Esophagus (tissue), 2 donors: Measurements from ENCODE around the gene MYCBP2. TPM values are rescaled to one million over a fixed set of nuclear protein-coding genes. Genes with fewer than 3 reads are reported as not detected.

Source experiments
- H3K27ac ChIP-seq, 2 donors: one replicate each; pipeline ENCODE4 v1.5.1; 2013; ENCODE audit warnings: low read depth in 2 of 2, mild to moderate bottlenecking in 2 of 2, inconsistent platforms in 1 of 2, low read length in 1 of 2, moderate library complexity in 1 of 2
- H3K27me3 ChIP-seq, 2 donors: one replicate each; pipeline ENCODE4 v1.6.1; 2013; ENCODE audit warnings: low read length in 2 of 2, control low read depth in 1 of 2, mild to moderate bottlenecking in 1 of 2; ENCODE audit not compliant: insufficient read depth in 2 of 2, control insufficient read depth in 1 of 2
- H3K36me3 ChIP-seq, 2 donors: one replicate each; pipeline ENCODE4 v1.6.1; 2013; ENCODE audit warnings: low read length in 1 of 2; ENCODE audit not compliant: control insufficient read depth in 2 of 2, insufficient read depth in 2 of 2
- H3K4me1 ChIP-seq, 2 donors: one replicate each; pipeline ENCODE4 v1.6.1; 2013; ENCODE audit warnings: low read length in 1 of 2; ENCODE audit not compliant: control insufficient read depth in 2 of 2, insufficient read depth in 2 of 2
- H3K4me3 ChIP-seq, 2 donors: one replicate each; pipeline ENCODE4 v1.5.1; 2013; ENCODE audit warnings: low read length in 2 of 2, mild to moderate bottlenecking in 2 of 2, low read depth in 1 of 2, moderate library complexity in 1 of 2
- H3K9me3 ChIP-seq, 2 donors: one replicate each; pipeline ENCODE4 v1.6.1; 2013; ENCODE audit warnings: mild to moderate bottlenecking in 2 of 2, low read depth in 1 of 2, low read length in 1 of 2, moderate library complexity in 1 of 2; ENCODE audit not compliant: control insufficient read depth in 2 of 2, insufficient read depth in 1 of 2
- WGBS, 2 donors: extraction: QIAGEN DNeasy Blood & Tissue Kit; methylation state at CpG; one replicate each; pipeline ENCODE4 v1.1.7; 2013; 5-methylcytosine and 5-hydroxymethylcytosine counted together
- polyA plus RNA-seq, 2 donors: library from polyadenylated mRNA; stranded (reverse); fragments of 200-250 nt; gene quantifications; one replicate each; pipeline ENCODE4 v1.2.3, GENCODE V29; 2013
- donor health status: healthy with polysubstance abuse.
- donor health status: Bipolar disorder and iron deficiency.

The MYCBP2 gene
- polyA plus RNA-seq, 2 donors, result 28.1 to 37.7 TPM

GRCh38 chr13:77028202-77028601 lies 298.7 kb downstream of the MYCBP2 start:
- no peak overlapping the region for H3K27ac ChIP-seq
- WGBS, 2 donors, result 65 to 71% methylated on average over 5 of the region's 5 CpGs

GRCh38 chr13:77026861-77027621 lies 299.9 kb downstream of the MYCBP2 start, which contains the start of gene FBXL3:
TSS of gene FBXL3 (minus strand) at chr13:77027159. CDS start at chr13:77021860, 5,299 bp downstream.
- Histone ChIP-seq H3K27ac (peak within 1 kb of the TSS; percentile 99), H3K4me1 (peaks cover 0 to 3% of the 10 kb centered on the region in 2 donors), H3K9me3 (no peaks in the 10 kb centered on the region), H3K4me3 (peak within 1 kb of the TSS; percentile 81 to 95), H3K27me3 (no peaks in the 10 kb centered on the region), H3K36me3 (peaks cover 0 to 3% of the 10 kb centered on the region in 2 donors)
- 0 to 1% methylated on average over 62 to 74 of the region's 74 CpGs for WGBS, 2 donors

More at GRCh38 chr13:77028202-77028601, 298.7 kb downstream of the MYCBP2 start:
- H3K27me3 ChIP-seq, result no peaks in the 10 kb centered on the region
- peaks cover 0 to under 1% of the 10 kb centered on the region in 2 donors for H3K36me3 ChIP-seq
- peak overlapping the region in 1 of 2 donors; percentile 95 for H3K4me3 ChIP-seq
- H3K9me3 ChIP-seq, result no peaks in the 10 kb centered on the region
- H3K4me1 ChIP-seq, result peaks cover 0 to under 1% of the 10 kb centered on the region in 2 donors

- H3K9me3 ChIP-seq, result no peaks in the 10 kb centered on the region
- WGBS, 2 donors, result 0 to 1% methylated on average over 33 to 55 of the region's 62 CpGs
Observed at GRCh38 chr13:77026255-77026860, 300.5 kb downstream of the MYCBP2 start.

GRCh38 chr13:77022341-77022740 lies 304.6 kb downstream of the MYCBP2 start:
- Histone ChIP-seq H3K9me3 (no peaks in the 10 kb centered on the region), H3K27ac (peak overlapping the region in 1 of 2 donors; percentile 31), H3K4me3 (no peak overlapping the region), H3K27me3 (no peaks in the 10 kb centered on the region), H3K36me3 (peaks cover 0 to 3% of the 10 kb centered on the region in 2 donors), H3K4me1 (peaks cover 0 to 3% of the 10 kb centered on the region in 2 donors)
- WGBS, 2 donors, result 42 to 53% methylated on average over 3 of the region's 3 CpGs

More at GRCh38 chr13:77026255-77026860, 300.5 kb downstream of the MYCBP2 start:
- Histone ChIP-seq H3K4me1 (peaks cover 0 to 3% of the 10 kb centered on the region in 2 donors), H3K36me3 (peaks cover 0 to 3% of the 10 kb centered on the region in 2 donors), H3K4me3 (peak overlapping the region; percentile 81 to 95), H3K27ac (peak overlapping the region; percentile 99), H3K27me3 (no peaks in the 10 kb centered on the region)

- Histone ChIP-seq H3K27me3 (no peaks in the 10 kb centered on the region), H3K4me3 (no peak overlapping the region), H3K36me3 (peaks cover 0 to 3% of the 10 kb centered on the region in 2 donors), H3K4me1 (peaks cover 0 to 3% of the 10 kb centered on the region in 2 donors), H3K9me3 (no peaks in the 10 kb centered on the region), H3K27ac (no peak overlapping the region)
Observed at GRCh38 chr13:77019756-77020155, 307.1 kb downstream of the MYCBP2 start.

GRCh38 chr13:77016888-77017623 lies 309.8 kb downstream of the MYCBP2 start:
- H3K36me3 ChIP-seq, result peaks cover 7% of the 10 kb centered on the region in 2 donors
- no peak overlapping the region for H3K4me3 ChIP-seq
- H3K27me3 ChIP-seq, result no peaks in the 10 kb centered on the region
- no peaks in the 10 kb centered on the region for H3K4me1 ChIP-seq
- H3K27ac ChIP-seq, result no peak overlapping the region
- 88% methylated on average over 6 of the region's 6 CpGs for WGBS, 2 donors
- H3K9me3 ChIP-seq, result no peaks in the 10 kb centered on the region

- WGBS, 2 donors, result 67 to 68% methylated on average over 3 of the region's 3 CpGs
- no peaks in the 10 kb centered on the region for H3K27me3 ChIP-seq
- peak overlapping the region in 1 of 2 donors; percentile 37 for H3K27ac ChIP-seq
- peaks cover 7% of the 10 kb centered on the region in 2 donors for H3K36me3 ChIP-seq
- no peaks in the 10 kb centered on the region for H3K4me1 ChIP-seq
- no peaks in the 10 kb centered on the region for H3K9me3 ChIP-seq
- no peak overlapping the region for H3K4me3 ChIP-seq
Observed at GRCh38 chr13:77016251-77016812, 310.6 kb downstream of the MYCBP2 start.

GRCh38 chr13:77014906-77015685 lies 311.8 kb downstream of the MYCBP2 start:
- Histone ChIP-seq H3K4me1 (no peaks in the 10 kb centered on the region), H3K9me3 (no peaks in the 10 kb centered on the region), H3K36me3 (peaks cover 13% of the 10 kb centered on the region in 2 donors), H3K4me3 (no peak overlapping the region), H3K27me3 (no peaks in the 10 kb centered on the region), H3K27ac (no peak overlapping the region)
- 87 to 94% methylated on average over 2 of the region's 2 CpGs for WGBS, 2 donors
